Hepatic stellate cell (primary cell): ENCODE data around the gene TNC.

ENCODE experiments used
- DNase-seq: peaks from one replicate; pipeline ENCODE4 v3.0.0; 2011; ENCODE audit warnings: low spot score

The TNC gene

DNA sequence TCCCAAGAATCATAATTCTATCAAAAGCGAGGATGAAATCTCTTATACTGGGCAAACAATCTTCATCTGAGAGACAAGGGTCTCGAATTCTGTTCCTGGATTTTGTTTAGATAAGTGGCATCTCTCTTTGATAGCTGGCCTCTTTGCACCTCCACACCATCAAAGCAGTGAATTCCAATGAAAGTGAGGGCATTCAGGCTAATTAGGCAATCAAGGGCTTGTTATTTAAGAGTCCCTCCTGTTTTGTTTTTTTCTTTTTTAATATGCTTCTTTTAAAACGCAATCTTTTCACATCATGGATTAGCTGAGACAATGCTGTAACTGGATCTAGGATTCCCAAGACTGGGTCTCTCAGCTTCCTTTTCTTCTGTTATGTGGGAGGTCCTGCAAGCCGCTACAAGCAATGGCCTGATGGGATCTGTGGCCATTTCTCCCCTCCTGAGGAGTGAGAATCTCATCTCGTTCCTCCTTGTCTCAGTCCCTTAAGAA, 67.9 kb downstream of the TNC start:
- no peak for DNase-seq

DNA sequence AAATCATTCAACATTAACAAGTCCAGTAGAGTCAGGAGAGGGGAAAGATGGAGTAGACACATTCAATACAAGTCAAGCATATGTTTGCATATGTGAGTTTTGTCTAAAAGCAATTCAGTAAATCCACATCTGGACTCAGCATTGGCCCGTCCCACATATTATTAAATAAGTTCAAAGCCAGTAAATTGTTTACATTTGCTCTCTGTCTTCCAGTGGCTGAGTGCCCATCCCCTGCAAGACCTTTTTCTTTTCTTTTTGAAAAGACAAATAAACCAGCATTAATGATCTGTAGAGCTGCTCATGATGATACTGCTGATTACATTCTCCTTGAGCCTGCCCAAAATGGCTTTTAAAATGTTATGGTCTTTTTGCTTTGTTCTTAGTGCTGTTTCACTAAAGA, 71.1 kb downstream of the TNC start:
- DNase-seq = no peak

DNA sequence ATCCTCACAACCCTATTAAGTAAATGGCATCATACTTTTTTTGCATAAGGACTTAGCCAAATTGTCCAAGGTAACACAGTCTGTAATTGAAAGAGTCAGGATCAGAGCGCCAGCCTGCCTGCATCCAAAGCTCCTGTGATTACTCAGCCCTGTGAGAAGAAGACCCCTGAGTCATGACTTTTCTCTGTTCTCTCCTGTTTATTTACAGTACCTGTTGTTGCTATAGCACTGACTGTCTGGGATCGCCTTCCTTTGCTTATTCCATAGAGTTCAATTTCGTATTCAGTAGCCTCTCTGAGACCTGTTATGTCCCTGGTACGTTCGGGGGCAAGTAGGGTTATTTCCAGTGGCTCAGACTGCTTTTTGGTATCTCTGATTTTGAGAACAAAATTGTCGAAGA, 71.8 kb downstream of the TNC start:
- DNase-seq = no peak

DNA sequence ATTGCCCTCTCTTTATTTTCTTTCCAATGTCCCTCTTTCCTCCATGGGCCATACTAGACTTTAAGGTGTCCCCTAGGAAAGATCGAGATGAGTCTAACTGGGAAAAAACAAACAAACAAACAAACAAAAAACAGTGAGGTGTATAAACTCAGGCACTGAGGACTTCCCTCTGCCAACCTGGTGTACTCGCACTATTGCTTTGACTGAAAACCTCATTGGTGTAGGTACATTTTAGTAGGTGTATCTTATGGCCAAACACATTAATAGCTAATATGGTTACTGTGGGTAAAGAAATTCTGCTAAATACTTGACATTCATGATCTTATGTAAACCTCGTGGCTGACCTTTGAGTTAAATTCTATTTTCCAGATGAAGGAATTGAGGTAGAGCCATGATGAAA, 74.3 kb downstream of the TNC start:
- DNase-seq = no peak

DNA sequence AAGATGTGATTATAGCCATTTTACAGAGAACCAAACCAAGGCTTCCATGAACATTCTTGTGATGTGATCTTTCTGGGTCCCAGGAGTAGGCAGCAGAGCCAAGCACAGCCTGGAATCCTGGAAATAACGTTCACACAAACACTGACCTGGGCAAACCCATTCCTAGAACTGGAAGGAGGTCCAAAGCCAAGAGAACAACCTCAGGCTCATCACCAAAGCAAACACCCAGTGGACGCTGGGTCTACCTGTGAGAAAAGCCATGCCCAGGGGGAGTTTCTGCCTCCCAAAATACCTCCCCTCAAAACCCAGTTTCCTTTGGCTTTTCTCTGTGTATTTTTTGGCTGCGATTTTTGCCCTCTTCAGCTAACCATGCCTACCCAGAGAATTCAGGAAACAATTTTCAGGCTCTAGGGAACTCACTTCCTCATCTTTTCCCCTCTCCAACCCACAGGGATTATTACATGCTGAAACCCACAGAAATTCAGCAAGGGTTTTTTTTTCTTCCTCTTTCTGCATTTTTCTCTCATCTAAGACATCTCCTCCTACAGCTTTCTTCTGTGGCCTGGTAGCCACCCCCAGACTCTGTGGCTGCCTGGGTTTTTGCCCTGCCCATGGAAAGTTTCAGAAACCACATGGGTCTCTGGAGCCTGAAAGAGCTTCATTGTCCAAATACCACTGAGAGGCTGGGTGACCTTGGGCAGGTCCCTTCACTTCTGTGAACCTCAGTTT, 75.0 kb downstream of the TNC start:
- no peak for DNase-seq

DNA sequence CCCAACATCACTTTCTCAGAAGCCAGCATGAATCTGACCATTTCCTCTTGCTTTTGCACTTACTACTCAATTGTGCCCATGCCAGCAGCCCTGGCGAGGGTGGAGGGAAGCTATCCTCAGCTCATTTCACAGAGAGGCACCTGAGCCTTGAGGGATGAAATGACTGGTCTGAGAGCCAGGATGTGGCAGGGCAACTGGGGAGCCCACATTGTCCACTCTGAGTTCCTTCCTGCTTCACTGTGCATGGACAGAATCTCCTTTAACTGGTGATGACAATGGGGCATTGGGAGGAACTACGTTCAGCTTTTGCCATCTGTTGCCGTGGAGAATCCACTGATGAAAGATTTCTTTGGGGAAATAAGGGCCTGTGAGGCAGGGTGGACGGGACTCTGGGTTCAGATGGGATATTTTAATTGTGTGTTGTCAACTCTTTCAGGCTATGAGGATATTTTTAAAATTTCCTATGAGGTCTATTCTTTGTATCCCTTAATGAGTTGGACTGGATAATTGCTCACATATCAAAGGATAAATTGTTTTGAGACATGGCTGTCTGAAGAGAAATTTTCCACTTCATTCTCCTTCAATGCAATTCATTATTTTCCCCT, 78.3 kb downstream of the TNC start:
- DNase-seq = no peak

DNA sequence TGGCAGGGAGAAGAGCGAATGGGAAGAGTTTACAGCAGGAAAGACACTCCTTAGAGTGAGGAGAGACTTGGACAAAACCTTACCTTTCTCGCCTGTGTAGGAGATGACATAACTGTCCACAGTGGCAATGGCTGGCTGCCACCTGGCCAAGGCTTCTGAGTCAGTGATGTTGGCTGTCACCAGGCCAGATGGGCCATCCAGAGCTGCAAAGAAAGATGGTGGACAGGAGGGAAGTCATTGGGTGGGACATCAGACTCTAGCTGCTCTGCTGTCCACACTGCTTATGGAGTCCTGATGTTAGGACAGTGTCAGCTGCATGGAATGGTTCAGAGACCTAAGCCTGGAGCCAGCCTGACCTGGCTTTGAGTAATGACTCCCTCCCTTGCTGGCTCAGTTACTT, 79.8 kb downstream of the TNC start:
- DNase-seq = no peak

DNA sequence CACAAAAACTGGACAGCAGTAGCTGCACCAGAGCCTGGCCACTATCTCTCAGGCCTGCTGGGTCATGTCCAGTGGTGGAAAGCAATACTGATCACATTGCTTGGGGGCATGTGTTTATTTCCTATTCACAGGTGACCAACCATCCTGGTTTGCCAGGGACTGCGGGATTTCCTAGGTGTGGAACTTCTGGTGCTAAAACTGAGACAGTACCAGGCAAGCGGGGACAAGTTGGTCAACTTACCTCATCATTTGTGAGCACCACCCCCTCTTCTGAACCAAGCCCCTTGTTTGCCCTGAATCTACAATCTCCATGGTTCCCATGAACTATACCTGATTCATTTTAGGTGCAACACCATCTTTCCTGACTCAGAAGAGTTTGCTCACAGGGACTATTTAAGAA, 81.3 kb downstream of the TNC start:
- no peak for DNase-seq

DNA sequence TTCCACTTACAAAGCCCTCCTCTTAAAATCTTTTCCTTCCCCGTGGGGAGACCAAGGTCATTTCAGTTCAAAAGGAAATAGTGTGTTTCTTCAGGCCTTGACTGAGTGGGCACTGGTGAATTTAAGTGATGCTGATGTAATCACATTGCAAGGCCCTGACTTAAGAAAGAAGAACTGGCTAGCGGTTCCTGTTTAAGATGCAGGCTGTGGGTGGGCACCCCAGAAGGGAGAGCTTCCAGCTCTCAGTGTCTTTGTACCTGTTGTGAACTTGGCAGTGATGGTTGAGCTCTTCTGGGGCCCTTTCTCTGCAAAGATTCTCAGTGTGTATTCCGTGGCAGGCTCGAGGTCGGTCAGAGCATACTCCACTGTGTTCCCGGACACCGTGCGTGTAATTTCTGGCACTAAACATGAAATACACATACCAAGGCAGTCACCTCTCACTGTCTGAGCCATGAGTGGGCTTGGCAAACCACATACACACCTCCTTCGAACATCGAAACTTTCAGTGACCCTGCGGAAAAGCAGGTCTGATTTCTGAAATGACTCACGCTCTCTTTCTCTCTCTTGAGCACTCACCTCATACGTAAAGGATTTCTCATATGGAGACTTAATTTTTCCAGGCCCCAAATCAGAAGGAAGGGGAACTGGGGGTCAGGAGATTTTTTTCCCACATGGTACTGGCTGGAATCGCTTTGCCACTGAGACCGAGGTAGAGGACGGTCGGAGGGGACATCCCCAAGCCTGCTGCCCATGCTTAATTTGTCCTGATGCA, 81.9 kb downstream of the TNC start:
- peak; percentile 10 for DNase-seq

DNA sequence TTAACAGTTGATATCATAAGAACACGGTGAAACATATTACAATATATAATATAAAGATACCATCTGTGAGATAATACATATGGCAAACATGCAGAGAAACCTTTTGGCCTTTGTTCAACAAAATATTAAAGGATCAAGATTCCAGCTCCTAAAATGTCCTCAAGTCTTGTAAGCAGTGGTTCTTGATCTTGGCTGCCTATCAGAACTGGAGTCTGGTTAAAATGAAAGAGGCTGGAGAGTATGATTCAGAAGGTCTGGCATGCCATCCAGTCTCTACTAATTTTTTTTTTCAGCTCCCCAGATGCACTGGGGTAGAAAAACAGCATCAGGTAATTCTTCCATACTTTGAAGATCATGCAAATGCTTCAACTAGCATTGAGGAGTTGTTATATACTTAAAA, 83.2 kb downstream of the TNC start:
- DNase-seq = peak; percentile 58

DNA sequence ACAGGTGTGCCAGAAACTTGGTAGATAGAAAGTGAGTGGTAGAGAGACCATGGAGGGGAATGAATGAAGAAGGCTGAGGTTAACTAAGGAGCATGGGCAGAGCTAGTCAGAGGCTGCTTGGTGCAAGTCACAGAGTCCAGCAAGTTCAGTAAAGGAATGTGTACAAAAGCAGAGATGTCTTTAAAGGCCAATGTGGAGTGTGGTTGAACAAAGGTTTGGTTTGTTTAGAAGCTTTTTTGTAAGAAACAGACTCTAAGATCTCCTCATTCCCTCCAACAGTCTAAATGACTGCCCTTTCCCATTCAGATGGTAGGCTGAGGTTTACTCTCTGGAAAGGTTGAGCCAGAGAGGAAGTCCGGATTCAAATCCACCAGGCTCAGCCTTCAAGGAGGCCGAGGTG, 84.2 kb downstream of the TNC start:
- DNase-seq = no peak

DNA sequence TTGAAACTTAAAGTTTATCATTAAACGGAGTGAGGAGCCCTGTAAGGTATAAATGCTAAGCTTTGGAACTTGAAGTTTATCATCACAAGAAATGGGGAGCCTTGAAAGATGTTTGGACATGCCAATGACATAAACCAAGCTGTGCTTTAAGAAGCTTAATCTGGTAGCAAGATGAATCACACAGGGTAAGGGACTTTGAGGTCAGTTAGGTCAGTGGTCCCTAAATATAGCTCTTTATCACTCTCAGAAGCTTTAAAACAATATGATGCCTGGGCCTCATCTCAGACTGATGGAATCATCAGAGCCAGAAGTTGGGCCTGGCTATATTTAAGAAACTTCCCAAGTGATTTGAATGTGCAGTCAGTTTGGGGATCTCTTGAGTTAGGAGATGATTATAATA, 85.7 kb downstream of the TNC start:
- DNase-seq = no peak

DNA sequence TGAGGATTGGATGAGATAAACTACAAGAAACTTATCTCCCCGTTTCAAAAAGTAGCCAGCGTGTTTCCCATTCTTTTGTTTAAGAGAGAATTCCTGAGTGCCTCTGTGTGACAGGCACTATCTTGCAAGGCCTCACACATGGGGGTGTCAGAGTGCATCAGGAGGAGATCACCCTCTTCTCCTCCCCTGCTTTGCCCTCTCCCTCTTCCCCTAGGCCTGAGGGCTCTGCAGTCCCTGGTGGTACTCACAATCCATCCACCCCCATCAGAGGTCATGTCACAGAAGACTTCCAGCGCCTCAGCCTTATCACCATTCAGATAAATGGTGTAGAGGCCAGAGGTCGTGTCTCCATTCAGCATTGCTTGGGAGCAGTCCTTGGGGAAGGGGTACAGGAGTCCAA, 88.0 kb downstream of the TNC start:
- no peak for DNase-seq

DNA sequence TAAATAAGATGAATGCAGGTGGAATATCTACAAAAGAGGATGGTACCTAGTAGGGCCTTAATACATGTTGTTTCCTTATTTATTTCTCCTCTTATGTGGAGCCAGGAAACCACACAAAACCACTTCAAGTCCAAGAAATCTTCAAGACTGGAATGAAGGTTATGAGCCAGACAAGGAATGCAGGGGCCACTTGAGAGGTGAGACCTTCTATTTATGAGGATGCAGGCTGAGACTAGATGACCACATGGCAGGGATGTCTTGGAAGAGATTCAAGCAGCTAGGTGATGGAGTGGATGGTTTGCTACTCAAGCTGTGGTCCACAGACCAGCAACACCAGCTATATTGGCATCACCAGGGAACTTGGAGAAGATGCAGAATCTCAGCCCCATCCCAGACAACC, 92.2 kb downstream of the TNC start:
- DNase-seq = no peak

DNA sequence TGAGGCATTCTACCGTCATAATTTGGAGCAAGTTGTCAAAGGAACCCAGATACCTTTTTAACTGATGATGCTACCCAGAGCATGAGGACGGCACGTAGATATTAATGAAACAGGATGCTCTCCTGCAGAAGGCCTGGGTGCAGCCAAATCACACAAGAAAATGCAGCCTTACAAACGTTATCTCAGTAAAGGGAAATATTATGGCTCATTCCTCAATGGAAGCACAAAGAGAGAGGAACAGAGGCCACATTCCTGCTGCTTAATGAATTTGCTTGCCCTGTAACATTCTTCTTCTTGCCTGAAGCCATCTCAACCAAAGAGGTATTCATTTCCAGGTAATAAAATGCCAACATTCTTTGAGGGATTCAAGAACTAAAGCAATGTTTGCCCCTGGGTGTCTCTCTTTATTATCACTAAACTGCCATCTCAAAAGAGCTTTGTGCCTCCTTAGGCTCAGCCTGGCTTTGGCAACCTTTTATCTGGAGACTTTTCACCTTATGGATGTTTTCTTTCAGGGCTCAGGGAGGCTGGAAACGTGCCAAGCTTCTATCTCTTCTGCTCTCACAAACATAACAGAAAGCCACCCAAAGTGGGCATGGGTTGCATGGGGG, 92.9 kb downstream of the TNC start:
- DNase-seq = no peak

DNA sequence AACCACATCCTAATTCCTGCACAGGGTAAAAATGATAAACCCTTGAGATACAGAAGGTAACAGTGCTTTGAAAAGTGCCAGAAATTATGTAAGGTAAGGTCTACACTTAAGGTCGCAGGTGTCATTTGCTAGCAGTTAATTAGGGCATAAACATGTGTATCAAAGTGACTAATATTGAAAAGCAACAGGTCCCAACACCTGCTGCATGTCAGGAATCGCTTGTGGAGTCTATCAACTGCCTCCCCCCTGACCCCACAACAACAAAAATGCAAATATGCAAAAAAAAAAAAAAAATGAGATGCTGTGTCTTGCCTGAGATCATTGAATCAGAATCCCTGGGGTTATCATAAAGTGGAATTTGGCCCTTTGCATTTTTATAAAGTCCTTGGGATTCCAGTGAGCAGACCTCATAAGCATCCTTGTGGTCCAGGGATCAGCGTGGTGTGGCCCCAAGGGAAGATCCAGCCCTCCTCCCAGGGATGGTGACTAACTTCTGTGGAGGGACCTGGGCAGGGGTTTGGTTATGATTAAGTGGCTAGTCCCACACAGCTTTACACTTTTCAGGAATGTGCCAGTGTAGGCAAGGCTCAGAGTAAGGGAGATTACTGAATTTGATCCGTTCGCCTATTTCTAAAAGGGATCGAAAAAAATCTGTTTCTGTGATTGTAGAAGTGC, 95.1 kb downstream of the TNC start:
- peak; percentile 90 for DNase-seq

DNA sequence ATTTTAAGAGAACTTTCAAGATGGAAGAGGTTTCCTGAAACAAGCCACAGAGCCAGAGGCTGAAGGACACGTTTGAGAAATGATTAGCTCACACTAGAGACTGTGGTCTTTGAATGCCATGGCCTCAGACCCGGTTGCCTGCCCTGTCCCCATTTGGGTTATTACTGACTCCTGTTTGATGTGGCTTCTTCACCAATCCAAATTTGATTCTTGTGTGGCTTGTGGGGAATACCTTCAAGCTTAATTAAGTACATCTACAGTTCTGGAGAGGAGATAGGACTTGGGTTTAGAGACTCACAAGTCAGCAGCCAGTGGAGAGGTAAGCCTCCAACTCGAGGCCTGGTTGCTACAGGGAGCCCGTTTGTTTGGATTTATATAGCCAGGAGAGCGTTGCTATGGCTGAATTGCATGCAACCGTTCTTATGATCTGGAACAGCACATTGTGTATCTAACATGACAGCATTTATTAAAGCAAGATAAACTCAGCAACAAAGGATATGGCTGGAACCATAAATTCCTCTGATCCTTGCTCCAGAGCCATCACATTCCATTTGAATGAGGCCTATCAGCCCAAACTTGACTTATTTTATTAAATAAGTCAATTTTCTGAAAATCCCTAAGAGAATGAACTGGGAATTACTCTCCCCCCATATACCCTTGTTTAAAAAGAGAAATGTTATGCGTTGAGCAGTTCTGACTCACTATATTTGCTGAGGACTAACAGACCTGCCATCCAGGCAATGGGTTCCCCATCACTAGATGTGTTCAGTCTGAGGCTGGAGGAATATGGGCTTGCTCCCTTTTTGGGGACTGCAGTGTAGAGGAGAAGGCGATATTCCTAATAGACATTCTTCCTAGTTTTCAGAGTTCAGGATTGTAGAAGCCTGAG, 99.2 kb downstream of the TNC start:
- DNase-seq = peak; percentile 72

DNA sequence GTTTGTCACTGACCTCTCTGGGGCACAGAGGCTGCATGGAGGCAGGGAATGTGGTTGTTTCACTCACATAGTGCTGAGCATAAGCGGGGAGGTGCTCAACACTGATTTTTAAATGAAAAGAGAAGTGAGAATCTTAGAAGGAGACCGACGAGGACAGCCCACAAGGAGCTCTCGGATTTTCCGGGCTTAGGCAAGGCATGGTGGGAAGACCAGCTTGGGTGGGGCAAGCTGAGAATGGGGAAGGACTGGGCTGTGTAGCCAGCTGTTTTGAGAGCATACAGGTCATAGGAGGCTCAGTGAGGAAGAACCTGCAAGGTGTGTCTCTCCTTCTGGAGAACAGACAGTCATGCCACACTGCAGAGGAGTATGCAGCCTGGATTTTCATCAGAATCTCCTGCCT, 101.6 kb downstream of the TNC start:
- DNase-seq = no peak

DNA sequence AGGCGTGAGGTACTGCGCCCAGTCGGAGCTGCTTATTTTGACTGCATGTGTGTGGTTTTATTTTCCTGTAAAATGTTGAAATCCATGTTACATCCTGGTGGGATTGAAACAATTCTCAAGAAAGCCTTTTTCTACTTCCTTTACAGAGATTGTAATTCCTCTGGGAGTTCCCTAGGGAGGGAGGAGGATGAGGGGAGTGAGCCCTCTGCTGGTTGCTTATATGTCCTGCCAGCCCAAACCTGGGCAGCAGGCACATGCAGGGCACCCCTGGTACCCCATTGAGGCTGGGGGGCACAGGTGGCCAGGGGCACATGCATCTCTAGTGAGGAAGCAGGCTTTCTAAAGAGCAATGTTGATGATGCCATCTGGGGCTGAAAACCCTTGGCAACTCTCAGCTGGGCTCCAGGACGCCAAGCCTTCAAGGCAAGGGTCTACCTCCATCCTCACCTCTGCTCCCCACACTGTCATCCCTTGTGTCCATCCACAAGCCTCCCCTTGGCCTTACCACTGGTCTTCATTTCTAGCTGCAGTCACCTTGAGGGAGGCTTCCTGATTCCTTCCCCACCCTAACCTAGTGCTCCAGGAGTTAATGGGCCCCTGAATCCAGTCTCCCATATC, 102.8 kb downstream of the TNC start:
- DNase-seq = peak; percentile 50

DNA sequence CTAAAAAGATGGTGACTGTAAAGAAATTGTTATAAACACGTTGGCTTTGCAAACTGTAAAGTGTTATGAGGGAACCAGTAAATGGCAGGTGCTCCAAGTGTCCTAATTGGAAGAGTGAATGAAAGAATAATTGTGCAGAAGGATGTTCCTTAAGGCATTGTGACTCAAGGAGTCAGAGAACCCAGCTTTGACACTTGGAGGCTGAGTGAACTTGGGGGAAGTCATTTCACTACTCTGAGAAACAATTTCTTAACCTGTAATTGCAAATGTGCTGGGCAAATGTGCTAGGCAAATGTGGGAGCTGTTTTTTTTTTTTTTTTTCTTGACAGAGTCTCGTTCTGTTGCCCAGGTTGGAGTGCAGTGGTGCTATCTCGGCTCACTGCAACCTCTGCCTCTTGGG, 103.5 kb downstream of the TNC start:
- no peak for DNase-seq

DNA sequence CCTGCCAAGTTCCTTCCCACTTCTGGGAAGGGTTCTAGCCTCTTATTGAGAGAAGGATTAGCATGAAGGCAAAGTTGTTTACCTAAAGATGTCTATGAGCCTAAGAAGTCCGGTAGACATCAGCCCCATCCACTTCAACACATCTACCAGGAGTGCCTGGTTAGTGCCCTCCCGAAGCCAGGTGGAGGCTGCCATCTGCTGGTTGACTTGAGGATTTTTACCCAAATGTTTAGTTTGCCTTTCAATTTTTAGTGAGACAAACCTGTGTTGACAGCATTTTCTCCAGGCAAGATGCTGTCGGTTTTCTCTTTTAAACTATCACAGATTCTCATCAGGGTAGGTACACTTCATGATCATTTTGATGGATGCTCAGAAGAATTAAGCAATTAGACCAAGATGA, 104.0 kb downstream of the TNC start:
- DNase-seq = peak; percentile 68
